Activated T-cell treated with anti-CD3 and anti-CD28 coated beads, Interleukin-2, amount 50 U/mL, for 24 hours (primary cell): ENCODE data around the gene ARTN.

ENCODE experiments used
- DNase-seq: peaks from one replicate; pipeline ENCODE4 v3.0.0-alpha.2; 2020
- H3K27ac Mint-ChIP-seq: 2 replicates; pipeline ENCODE4 v1.8.0; 2020; ENCODE audit warnings: mild to moderate bottlenecking, mixed read lengths
- H3K27me3 Mint-ChIP-seq: 2 replicates; pipeline ENCODE4 v1.8.0; 2020; ENCODE audit warnings: mixed read lengths
- H3K36me3 Mint-ChIP-seq: 2 replicates; pipeline ENCODE4 v1.8.0; 2020; ENCODE audit warnings: low read depth, mixed read lengths
- H3K4me1 Mint-ChIP-seq: 2 replicates; pipeline ENCODE4 v1.8.0; 2020; ENCODE audit warnings: low read depth, mixed read lengths
- H3K4me3 Mint-ChIP-seq: 2 replicates; pipeline ENCODE4 v1.8.0; 2020; ENCODE audit warnings: mild to moderate bottlenecking, moderate library complexity, mixed read lengths
- H3K9me3 Mint-ChIP-seq: 2 replicates; pipeline ENCODE4 v1.8.0; 2020; ENCODE audit warnings: mixed read lengths

The ARTN gene

DNA sequence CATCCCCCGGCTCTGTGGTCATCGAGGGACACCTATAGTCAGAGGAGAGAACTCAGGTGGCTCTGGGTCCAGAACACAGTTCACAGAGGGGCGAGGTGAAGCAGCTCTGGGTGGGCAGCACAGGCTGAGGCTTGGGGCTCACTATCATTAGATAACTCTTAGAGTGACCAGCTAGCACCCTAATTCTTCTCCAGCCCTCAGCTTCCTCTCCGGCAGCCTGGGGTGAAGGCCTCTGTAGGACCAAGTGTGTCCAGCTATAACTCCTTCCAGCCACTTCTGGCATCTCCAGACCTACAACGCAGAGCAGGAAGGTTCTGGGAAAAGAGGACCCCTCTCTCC is 1.4 kb downstream of the ARTN start:
- DNase-seq: no peak
- Mint-ChIP-seq H3K27me3 (peaks cover 37% of the 10 kb centered on the region), H3K4me3 (no peak overlapping the region), H3K4me1 (peaks cover 17% of the 10 kb centered on the region), H3K27ac (no peak overlapping the region), H3K36me3 (peaks cover 14% of the 10 kb centered on the region), H3K9me3 (no peaks in the 10 kb centered on the region)

GRCh38 chr1:43935711-43936427 is 2.3 kb downstream of the ARTN start:
- Mint-ChIP-seq H3K4me3 (no peak overlapping the region), H3K4me1 (peaks cover 17% of the 10 kb centered on the region), H3K36me3 (peaks cover 17% of the 10 kb centered on the region), H3K27me3 (peaks cover 37% of the 10 kb centered on the region), H3K27ac (no peak overlapping the region), H3K9me3 (no peaks in the 10 kb centered on the region)
- no peak for DNase-seq

GRCh38 chr1:43936431-43937151 is 3.0 kb downstream of the ARTN start:
- peaks cover 17% of the 10 kb centered on the region for H3K36me3 Mint-ChIP-seq
- peaks cover 37% of the 10 kb centered on the region for H3K27me3 Mint-ChIP-seq
- H3K4me1 Mint-ChIP-seq: peaks cover 17% of the 10 kb centered on the region
- no peak for DNase-seq
- H3K4me3 Mint-ChIP-seq: peak overlapping the region; percentile 23
- H3K27ac Mint-ChIP-seq: no peak overlapping the region
- H3K9me3 Mint-ChIP-seq: no peaks in the 10 kb centered on the region

- H3K36me3 Mint-ChIP-seq: peaks cover 20% of the 10 kb centered on the region
- H3K27me3 Mint-ChIP-seq: peaks cover 36% of the 10 kb centered on the region
- DNase-seq: no peak
- peaks cover 17% of the 10 kb centered on the region for H3K4me1 Mint-ChIP-seq
- H3K4me3 Mint-ChIP-seq: no peak overlapping the region
- no peak overlapping the region for H3K27ac Mint-ChIP-seq
- H3K9me3 Mint-ChIP-seq: no peaks in the 10 kb centered on the region
These were observed 3.7 kb downstream of the ARTN start for GRCh38 chr1:43937179-43937865.

DNA sequence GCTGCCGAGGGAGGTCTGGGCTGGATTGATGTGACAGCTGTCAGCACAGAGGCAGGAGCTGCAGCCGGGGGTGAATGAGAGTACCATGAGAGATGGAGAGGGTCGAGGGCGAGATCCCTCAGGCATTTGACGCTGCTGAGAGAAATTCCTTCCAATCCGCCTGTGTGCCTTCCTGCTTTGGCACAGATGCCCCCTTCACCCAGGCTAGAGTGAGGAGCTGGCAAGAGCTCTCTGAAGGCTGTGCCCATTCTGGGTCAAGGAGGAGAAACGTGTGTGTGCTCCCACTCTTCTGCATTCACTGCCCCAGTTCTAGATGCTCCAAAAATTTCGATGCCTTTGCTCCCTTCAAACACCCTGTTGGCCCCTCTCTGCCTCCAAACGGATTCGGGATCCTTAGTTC is 4.8 kb downstream of the ARTN start:
- H3K4me1 Mint-ChIP-seq: peaks cover 17% of the 10 kb centered on the region
- no peak overlapping the region for H3K4me3 Mint-ChIP-seq
- H3K9me3 Mint-ChIP-seq: no peaks in the 10 kb centered on the region
- peaks cover 26% of the 10 kb centered on the region for H3K27me3 Mint-ChIP-seq
- H3K27ac Mint-ChIP-seq: no peak overlapping the region
- DNase-seq: no peak
- peaks cover 28% of the 10 kb centered on the region for H3K36me3 Mint-ChIP-seq

- no peak overlapping the region for H3K4me3 Mint-ChIP-seq
- no peak overlapping the region for H3K27ac Mint-ChIP-seq
- no peaks in the 10 kb centered on the region for H3K9me3 Mint-ChIP-seq
- H3K36me3 Mint-ChIP-seq: peaks cover 28% of the 10 kb centered on the region
- peaks cover 22% of the 10 kb centered on the region for H3K27me3 Mint-ChIP-seq
- peaks cover 13% of the 10 kb centered on the region for H3K4me1 Mint-ChIP-seq
- no peak for DNase-seq
These were observed 5.4 kb downstream of the ARTN start for GRCh38 chr1:43938892-43939587.

DNA sequence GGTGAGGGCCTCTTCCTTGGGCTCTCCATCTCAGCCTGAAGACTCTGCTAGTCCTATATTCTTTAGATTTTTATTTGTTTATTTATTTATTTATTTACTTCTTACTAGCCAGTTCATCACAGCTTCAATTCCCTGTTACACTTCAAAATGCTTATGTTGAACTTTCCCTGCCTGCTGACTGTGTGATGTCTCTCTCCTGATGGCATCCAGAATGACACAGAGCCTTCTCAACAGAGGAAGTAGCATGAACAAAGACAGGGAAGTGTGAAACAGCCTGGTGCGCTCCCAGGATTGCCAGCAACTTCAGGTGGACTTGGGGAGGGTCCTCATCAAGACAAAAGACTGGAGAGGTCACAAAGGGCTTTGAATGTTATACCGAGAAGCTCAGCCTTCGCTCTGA is 8.8 kb downstream of the ARTN start:
- Mint-ChIP-seq H3K27ac (no peak overlapping the region), H3K36me3 (peaks cover 45% of the 10 kb centered on the region), H3K27me3 (no peaks in the 10 kb centered on the region), H3K4me1 (peaks cover 28% of the 10 kb centered on the region), H3K9me3 (no peaks in the 10 kb centered on the region), H3K4me3 (no peak overlapping the region)
- DNase-seq: no peak

GRCh38 chr1:43944860-43945259 is 11.3 kb downstream of the ARTN start:
- Mint-ChIP-seq H3K27me3 (no peaks in the 10 kb centered on the region), H3K4me1 (peaks cover 47% of the 10 kb centered on the region), H3K4me3 (peak overlapping the region; percentile 94), H3K36me3 (peaks cover 48% of the 10 kb centered on the region), H3K27ac (peak overlapping the region; percentile 66), H3K9me3 (no peaks in the 10 kb centered on the region)
- no peak for DNase-seq

- H3K4me3 Mint-ChIP-seq: peak overlapping the region; percentile 94
- H3K9me3 Mint-ChIP-seq: no peaks in the 10 kb centered on the region
- H3K27me3 Mint-ChIP-seq: no peaks in the 10 kb centered on the region
- peaks cover 53% of the 10 kb centered on the region for H3K4me1 Mint-ChIP-seq
- peaks cover 53% of the 10 kb centered on the region for H3K36me3 Mint-ChIP-seq
- H3K27ac Mint-ChIP-seq: peak overlapping the region; percentile 98
- no peak for DNase-seq
These were observed 12.2 kb downstream of the ARTN start for GRCh38 chr1:43945674-43946235.

DNA sequence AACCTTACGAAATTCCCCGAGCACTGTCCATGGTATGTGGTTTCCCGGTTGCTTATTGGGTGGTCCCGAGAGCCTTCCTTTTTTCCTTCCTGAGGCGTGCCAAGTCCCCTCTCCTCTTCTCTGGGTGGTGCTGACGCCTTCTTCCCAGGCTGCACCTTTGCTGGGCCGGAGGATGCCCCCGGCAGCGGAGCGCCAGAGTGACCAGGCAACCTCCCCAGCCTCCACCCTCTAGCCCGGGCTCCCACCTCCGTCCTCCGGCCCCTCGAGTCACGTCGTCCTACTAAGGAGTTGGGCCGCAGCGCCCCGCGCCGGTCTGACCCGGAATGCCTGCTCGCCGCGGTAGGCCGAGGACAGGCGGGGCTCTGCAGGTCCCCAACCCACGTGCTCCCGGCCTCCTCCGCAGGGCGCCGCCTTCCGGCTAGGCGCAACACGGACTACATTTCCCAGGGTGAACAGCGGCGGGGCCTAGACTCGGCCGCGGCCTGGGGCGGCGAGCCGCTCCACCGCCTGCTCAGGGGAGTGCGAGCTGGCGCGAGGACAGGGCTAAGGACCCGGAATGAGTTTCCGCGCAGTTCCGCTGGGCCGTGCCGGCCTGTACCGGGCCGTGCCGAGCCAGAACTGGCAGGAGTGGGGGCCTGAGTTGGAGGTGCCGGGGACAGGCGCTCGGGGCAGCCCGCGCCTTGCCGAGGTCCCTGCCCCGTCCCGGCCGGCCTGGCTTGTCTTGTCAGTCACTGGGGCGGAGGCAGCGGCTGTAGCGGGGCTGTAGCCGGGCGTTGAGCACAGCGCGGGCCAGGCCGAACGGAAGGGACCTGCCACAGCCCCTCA is 12.8 kb downstream of the ARTN start, which contains the start of gene IPO13:
Gene IPO13 (plus strand): TSS at position 715 of the 825 bp plus-strand sequence. CDS start 651 bp downstream, outside the sequence.
- peak within 1 kb of the TSS; percentile 94 for H3K4me3 Mint-ChIP-seq
- no peaks in the 10 kb centered on the region for H3K9me3 Mint-ChIP-seq
- H3K27me3 Mint-ChIP-seq: no peaks in the 10 kb centered on the region
- peaks cover 59% of the 10 kb centered on the region for H3K4me1 Mint-ChIP-seq
- peaks cover 60% of the 10 kb centered on the region for H3K36me3 Mint-ChIP-seq
- peak within 1 kb of the TSS; percentile 98 for H3K27ac Mint-ChIP-seq
- peak; percentile 99 for DNase-seq

DNA sequence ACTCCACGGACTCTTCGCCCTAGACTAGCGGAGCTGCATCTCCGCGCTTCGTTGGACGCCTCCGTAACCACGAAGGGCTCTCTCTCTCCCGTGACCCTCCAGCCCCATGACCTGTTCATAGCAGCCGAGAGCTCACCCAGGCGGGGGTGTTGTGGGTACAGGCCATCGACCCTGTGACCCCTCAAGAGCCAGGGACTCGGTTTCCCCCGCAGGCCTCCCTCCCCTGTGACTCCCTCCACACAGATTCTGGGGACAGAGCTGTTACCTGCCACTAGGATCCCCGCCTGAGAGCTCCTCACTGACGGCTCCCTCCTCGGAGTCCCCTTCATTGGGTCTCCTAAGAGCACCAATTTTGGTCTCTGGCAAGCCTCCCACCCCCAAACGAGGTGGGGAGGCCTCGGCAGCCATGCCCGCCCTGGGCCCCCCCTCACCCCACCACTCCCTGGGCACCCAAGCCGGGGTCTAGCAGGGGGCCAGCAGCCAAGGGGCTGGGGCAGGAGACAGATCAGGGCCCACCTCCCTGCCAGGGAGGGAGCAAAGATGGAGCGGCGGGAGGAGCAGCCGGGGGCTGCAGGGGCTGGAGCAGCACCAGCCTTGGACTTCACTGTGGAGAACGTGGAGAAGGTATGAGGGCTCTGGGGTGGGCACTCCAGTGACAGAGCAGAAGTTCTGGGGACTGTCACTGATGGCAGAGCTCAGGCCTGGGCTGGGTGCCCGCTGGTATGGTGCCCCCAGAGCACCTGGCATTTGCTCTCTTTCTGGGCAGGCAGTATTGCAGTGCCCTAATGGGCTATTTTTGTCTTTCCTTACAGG is 13.7 kb downstream of the ARTN start:
- Mint-ChIP-seq H3K36me3 (peaks cover 59% of the 10 kb centered on the region), H3K4me1 (peaks cover 62% of the 10 kb centered on the region), H3K27me3 (no peaks in the 10 kb centered on the region), H3K9me3 (no peaks in the 10 kb centered on the region), H3K4me3 (peak overlapping the region; percentile 94), H3K27ac (peak overlapping the region; percentile 98)
- DNase-seq: no peak

DNA sequence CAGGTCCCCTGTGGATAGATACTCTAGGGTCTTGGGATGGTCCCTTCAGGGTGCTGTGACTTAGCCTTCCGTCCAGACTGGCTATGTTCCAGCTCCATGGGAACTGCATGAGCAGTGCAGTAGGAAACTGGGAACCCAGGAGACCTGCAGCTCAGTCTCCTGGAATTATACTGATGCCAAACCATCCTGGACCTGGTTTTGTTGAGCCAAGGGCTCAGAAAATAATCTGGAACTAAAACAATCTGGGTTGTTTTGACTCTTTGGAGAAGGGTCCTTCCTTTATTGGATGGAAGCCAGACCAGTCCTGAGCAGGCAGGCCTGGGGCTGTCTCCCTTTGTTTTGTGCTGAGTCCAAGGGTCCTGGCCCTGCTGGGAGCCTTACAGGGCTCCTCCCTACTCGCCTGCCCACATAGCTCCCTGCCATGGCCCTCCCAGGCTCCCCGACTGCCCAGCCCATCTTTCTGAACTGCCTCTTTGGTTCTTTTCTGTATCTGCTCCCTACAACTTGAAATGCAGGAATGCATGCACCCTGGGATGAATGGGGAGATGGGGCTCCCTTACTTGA is 14.4 kb downstream of the ARTN start:
- DNase-seq: no peak
- H3K9me3 Mint-ChIP-seq: no peaks in the 10 kb centered on the region
- peaks cover 59% of the 10 kb centered on the region for H3K4me1 Mint-ChIP-seq
- H3K27me3 Mint-ChIP-seq: no peaks in the 10 kb centered on the region
- peak overlapping the region; percentile 94 for H3K4me3 Mint-ChIP-seq
- peaks cover 53% of the 10 kb centered on the region for H3K36me3 Mint-ChIP-seq
- peak overlapping the region; percentile 98 for H3K27ac Mint-ChIP-seq

- no peak overlapping the region for H3K27ac Mint-ChIP-seq
- H3K27me3 Mint-ChIP-seq: no peaks in the 10 kb centered on the region
- H3K9me3 Mint-ChIP-seq: no peaks in the 10 kb centered on the region
- DNase-seq: no peak
- no peak overlapping the region for H3K4me3 Mint-ChIP-seq
- peaks cover 52% of the 10 kb centered on the region for H3K4me1 Mint-ChIP-seq
- H3K36me3 Mint-ChIP-seq: peaks cover 46% of the 10 kb centered on the region
These were observed 16.1 kb downstream of the ARTN start for GRCh38 chr1:43949678-43950077.
